GM08714 (cell line): Measurements from ENCODE around the gene TSHZ2.

Source experiments
- H3K4me3 ChIP-seq: fragments of 200-500 bp; sonication (Bioruptor generic); 2 replicates; pipeline ENCODE4 v1.5.1; 2014; ENCODE audit warnings: mild to moderate bottlenecking, low read length, inconsistent platforms
- ZNF274 ChIP-seq: IDR thresholded peaks from 2 replicates; pipeline ENCODE4 v1.6.1; 2012; ENCODE audit warnings: mild to moderate bottlenecking, low read depth, low read length

TSHZ2 gene, protein sequence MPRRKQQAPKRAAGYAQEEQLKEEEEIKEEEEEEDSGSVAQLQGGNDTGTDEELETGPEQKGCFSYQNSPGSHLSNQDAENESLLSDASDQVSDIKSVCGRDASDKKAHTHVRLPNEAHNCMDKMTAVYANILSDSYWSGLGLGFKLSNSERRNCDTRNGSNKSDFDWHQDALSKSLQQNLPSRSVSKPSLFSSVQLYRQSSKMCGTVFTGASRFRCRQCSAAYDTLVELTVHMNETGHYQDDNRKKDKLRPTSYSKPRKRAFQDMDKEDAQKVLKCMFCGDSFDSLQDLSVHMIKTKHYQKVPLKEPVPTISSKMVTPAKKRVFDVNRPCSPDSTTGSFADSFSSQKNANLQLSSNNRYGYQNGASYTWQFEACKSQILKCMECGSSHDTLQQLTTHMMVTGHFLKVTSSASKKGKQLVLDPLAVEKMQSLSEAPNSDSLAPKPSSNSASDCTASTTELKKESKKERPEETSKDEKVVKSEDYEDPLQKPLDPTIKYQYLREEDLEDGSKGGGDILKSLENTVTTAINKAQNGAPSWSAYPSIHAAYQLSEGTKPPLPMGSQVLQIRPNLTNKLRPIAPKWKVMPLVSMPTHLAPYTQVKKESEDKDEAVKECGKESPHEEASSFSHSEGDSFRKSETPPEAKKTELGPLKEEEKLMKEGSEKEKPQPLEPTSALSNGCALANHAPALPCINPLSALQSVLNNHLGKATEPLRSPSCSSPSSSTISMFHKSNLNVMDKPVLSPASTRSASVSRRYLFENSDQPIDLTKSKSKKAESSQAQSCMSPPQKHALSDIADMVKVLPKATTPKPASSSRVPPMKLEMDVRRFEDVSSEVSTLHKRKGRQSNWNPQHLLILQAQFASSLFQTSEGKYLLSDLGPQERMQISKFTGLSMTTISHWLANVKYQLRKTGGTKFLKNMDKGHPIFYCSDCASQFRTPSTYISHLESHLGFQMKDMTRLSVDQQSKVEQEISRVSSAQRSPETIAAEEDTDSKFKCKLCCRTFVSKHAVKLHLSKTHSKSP (N-terminal part only)

DNA sequence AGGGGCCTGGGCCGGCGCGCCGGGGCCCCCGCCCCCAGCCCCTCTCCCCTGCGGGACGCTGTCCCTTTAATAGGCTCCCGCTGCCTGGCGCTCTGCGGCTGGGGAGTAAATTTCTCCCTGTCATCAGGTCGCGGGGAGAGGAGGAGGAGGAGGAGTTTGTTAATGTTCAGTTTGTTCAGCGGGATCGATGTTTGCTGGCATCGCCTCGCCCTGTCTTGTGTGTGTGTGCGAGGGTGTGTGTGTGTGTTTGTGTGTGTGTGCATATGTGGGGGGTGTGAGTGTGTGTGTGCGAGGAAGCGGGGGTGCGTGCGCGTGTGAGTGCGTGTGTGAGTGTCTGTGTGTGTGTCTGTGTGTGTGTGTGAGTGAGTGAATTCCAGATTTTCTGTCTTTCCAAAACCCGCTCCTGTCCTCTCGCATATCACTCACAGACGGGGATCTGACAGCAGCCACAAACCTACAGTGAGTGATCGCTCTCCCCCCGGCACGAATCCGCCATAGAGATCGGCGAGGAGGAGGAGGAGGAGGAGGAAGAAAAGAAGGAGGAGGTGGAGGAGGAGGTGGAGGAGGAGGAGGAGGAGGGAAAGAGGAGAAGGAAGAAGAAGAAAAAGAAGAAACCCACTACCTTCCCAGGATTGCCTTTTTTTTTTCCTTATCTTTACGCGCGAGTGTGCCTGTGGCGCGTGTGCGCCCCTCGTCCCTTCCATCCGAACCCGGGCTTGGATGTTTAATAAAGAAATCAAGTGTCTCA is at the start of gene TSHZ2:
Gene TSHZ2, plus strand, starts transcription at position 169 of the 748 bp plus-strand sequence. CDS start 936 bp downstream, outside the sequence.
- no peak for TF ChIP-seq ZNF274
- peak within 1 kb of the TSS; percentile 39; the same call in 1 of the 2 replicates for H3K4me3 ChIP-seq

DNA sequence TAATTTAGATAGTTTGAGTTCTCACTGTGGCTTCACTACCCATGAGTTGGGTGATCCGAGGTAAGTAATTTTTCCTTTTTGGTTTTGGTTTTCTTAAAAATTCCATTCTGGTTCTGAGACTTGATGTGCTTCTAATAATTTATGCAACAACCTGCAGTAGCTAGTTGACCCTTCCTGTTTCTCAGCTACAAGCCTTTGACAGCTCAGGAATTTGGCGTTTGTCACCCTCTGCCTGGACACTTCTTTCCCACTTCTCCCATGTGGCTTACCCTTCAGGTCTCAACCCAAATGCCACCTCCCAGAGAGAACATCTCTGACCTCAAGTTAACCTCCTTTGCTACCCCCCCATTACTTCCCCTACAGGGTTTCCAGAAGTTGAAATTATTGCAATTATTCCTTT is 49.7 kb upstream of the TSHZ2 start:
- TF ChIP-seq ZNF274, result no peak
- no peak overlapping the region for H3K4me3 ChIP-seq

DNA sequence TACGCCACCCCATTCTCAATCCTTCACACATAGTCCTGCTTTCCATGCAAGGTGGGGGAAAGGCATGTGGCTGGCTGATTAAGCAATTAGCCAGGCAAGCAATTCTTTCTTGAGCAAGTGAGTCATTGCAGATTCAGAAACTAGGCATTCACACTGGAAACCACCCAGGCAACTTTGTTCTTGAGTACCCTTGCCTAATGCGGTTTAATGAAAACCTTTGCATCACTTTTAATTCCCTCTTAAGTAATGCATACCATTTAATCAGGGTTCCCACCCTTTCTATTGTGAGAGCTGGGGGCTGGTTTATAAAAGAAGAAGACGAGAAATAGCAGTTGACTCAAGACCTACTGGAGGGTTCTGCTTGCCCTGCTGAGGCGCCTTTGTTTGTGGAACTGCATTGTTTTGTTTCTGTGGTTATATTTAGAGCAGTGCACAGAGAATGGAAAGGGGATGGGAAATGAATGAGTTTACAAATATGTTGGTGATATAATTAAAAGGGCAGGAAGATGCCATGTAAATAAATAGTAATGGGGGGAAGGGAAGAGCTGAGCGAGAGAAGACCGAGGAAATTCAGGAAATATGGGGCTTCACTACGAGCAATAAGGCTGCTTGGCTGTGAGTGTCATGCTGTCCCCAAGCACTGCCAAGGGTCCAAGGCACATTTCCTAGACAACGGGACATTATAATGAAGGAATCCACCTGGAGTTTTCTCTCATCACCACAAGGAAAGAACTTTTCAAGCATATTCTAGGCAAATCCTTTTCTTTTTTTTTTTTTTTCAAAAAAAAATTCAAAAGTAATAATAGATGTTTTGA is 48.8 kb upstream of the TSHZ2 start:
- H3K4me3 ChIP-seq, result no peak overlapping the region
- no peak for TF ChIP-seq ZNF274

DNA sequence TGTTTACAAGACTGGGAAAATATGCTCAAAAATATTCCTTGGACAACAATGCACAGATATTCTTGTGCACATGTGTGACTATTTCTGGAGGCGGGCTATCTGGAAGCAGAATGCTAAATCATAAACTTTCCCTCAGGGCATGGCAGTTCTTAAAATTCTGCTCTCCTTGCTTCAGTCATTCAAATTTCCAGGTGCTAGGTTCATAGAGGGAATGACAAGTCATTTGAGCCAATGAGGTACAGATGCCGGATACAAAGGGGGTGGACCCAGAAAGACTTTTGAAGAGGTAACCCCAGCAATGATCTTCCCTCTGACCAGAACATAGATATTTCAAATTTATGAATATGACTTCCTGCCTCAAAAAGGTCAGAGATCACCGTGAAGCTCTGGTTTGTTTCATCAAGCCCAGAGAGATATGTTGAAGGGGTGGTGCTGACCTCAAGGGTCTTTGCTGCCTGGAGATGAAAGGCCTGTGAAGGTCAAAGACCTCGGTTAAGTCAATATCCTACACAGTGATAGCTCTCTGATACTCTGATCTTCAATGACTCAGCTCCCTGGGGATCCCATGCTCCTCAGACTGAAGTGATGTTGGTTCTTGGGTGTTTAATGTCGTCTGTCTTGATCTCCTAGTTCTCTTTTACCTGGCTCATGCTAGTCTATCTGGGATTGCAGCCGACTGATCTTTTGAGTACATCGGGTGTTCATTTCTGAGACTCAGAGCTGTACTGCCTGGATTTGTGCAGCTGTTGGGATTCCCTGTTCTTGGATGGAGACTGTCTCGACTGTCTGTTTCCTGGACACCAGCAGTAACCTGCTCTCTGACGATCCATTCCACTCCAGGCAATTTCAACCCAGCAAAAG is 47.5 kb upstream of the TSHZ2 start:
- TF ChIP-seq ZNF274, result no peak
- H3K4me3 ChIP-seq, result no peak overlapping the region

DNA sequence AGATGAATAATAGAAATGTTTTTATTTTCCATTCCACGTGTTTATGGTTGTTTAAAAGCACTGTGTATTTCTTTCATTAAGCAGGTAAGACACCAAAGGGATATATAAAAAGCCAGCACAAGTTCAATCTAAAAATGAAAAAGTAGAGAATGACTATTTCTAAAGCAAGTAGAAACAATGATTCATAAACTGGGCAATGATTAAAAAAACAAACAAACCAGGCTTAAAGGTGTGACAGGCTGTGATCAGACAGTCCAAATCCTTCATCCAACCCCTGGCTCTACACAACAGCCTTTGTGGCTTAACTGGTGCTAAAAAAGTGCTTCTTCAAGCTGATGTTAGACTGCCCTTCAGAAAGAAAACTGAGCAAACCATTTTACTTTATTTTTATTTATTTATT is 45.7 kb upstream of the TSHZ2 start:
- TF ChIP-seq ZNF274, result no peak
- H3K4me3 ChIP-seq, result no peak overlapping the region

DNA sequence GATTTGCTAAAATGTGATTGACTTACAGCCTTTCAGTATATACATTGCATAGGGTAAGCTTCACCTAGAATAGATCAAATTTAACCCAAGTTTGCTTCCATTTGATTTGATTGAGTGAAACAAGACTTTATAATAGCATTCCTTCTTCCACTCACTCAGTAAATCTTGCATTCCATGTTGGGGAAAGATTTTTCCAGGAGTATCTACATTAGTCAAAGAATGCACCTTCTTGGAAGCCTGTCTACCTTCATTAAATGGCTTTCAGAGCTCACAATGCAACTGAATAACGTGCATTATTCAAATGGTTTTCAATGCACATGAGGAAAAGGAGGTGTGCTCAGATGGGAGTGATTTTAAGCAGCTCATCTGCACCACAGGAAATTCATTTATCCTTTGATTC is 38.3 kb upstream of the TSHZ2 start:
- no peak overlapping the region for H3K4me3 ChIP-seq
- no peak for TF ChIP-seq ZNF274

DNA sequence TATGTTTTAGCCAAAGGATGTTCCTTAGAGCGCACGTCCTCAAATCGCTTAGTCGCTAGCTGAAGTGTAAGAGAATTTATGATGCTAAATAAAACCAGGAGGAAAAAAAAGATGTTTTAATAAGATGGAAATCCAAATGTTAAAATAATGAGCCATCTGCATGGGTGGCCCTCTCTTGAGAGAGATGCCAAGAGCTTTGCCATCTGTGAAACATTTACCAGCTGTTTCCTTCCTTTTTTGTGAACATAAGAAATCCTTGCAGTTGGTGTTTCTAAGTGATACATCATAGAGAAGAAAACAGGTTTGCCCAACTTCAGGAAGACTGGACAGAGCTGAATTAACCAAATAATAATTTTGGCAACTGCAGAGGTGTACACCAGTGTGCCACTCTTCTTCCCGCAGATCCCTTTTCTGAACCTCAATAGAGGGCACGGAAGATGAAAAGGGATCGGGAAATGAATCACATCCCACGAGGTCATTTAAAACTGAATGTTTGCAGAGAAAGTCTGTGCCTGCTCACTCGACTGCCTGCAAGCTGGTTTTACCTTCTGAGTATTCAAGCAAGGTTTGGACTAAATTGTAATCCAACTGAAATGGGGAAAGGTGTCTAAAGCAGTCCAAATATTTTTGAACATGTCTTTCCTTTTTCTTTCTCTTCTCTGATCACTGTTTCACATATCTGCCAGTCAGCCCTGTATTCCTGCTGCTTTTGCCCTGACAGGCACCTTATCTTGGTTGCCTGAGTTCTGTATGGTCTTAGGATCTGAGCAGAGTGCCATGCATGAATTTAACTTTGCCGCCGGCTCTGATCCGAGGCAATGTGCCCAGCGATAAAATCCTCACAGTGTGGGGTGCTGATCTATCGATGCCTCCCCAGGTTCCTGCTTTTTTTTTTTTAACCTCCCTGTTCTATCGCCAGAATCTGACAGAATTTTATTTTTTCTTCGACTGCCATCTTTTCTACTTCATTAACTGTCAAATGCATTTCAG is 35.5 kb upstream of the TSHZ2 start:
- no peak for TF ChIP-seq ZNF274
- H3K4me3 ChIP-seq, result no peak overlapping the region

DNA sequence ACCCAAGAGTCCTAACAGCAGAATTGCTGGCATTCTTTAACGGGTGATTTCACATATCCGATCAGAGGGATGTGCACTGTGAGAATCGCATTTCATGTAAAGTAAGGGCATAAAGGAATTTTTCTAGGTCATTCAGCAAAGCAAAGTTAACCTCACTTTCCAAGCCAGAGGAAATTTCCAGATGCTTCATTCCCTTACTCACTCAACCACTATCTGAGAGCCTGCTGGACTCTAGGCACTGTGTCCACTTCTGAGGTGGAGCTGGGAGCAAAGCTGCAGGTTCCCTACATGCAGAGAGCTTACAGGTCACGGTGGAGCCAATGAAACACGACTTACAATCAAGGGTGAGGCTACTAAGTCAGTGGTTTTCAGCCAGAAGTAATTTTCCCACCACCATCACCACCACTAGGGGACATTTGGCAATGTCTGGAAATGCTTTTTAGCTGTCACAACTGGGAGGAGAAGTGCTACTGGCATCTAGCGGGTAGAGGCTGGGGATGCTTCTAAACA is 34.5 kb upstream of the TSHZ2 start:
- no peak for TF ChIP-seq ZNF274
- no peak overlapping the region for H3K4me3 ChIP-seq

DNA sequence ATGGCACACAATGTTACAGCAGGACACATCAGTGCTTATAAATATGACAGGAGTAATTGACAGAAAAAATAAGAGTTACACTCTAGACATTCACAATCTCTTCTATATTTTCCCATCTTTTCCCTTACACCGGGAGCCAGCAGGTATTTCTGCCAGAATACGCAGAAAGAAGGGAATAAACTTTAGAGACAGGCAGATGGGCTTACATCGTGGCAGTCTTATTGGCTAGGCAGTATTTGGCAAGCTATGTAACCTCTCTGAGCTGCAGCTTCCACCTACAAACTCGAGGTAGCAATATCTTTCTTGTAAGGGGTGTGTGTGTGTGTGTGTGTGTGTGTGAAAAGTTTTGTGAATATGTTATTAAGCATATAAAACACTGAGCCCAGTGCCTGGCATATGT is 33.0 kb upstream of the TSHZ2 start:
- TF ChIP-seq ZNF274, result no peak
- no peak overlapping the region for H3K4me3 ChIP-seq

DNA sequence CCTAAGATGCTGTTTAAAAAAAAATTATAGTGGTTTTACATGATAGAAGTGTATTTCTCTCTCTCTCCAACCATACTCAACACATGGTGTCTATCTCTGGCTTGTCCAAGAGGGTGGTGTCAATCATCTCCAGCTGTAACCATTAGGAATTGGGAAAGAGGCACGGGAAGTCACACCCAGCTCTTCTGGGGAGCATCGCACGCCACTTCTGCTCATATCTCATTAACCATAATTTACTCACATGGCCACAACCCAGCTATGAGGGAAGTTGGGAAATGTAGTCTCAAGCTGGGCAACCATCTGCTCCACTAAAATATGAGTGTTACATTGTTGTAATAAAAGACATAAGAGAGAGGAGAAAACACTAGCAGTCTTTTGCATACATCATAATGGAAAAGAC is 30.4 kb upstream of the TSHZ2 start:
- no peak overlapping the region for H3K4me3 ChIP-seq
- no peak for TF ChIP-seq ZNF274
